Osteoblast (primary cell): ENCODE measurements around the gene BRAT1. TPM values are rescaled to one million over a fixed set of nuclear protein-coding genes. Genes with fewer than 3 reads are reported as not detected.

Experiments
- DNase-seq: peaks from one replicate; pipeline ENCODE4 v3.0.0; 2011; ENCODE audit warnings: low spot score, mixed read lengths; ENCODE audit not compliant: insufficient read length; ENCODE audit errors: missing footprints
- H2AFZ ChIP-seq: 2 replicates; pipeline ENCODE4 v1.6.0; 2011; ENCODE audit warnings: mild to moderate bottlenecking, low read length
- H3K27ac ChIP-seq: 2 replicates; pipeline ENCODE4 v1.5.1; 2011; ENCODE audit warnings: mild to moderate bottlenecking, low read depth, low read length, moderate library complexity
- H3K27me3 ChIP-seq: 2 replicates; pipeline ENCODE4 v1.6.0; 2012; ENCODE audit warnings: mild to moderate bottlenecking, control low read depth, inconsistent platforms, low read length, moderate library complexity; ENCODE audit not compliant: insufficient read depth
- H3K36me3 ChIP-seq: 2 replicates; pipeline ENCODE4 v1.5.1; 2011; ENCODE audit warnings: mild to moderate bottlenecking, low read length, control low read depth, moderate library complexity; ENCODE audit not compliant: insufficient read depth
- H3K4me1 ChIP-seq: 2 replicates; pipeline ENCODE4 v1.5.1; 2011; ENCODE audit warnings: mild to moderate bottlenecking, low read length, control low read depth, moderate library complexity; ENCODE audit not compliant: insufficient read depth
- H3K4me2 ChIP-seq: 2 replicates; pipeline ENCODE4 v1.6.0; 2011; ENCODE audit warnings: mild to moderate bottlenecking, low read length; ENCODE audit not compliant: insufficient read depth
- H3K4me3 ChIP-seq: fragments of 200-600 bp; sonication (generic); 3 replicates; pipeline ENCODE4 v1.5.1; 2012; ENCODE audit warnings: mild to moderate bottlenecking, low read length, inconsistent platforms; ENCODE audit not compliant: insufficient read depth
- H3K79me2 ChIP-seq: 2 replicates; pipeline ENCODE4 v1.6.0; 2012; ENCODE audit warnings: mild to moderate bottlenecking, low read length, control low read depth, inconsistent platforms; ENCODE audit not compliant: insufficient read depth
- H3K9me3 ChIP-seq: 2 replicates; pipeline ENCODE4 v1.5.1; 2011; ENCODE audit warnings: low read depth, low read length, control low read depth
- H4K20me1 ChIP-seq: 2 replicates; pipeline ENCODE4 v1.6.0; 2012; ENCODE audit warnings: mild to moderate bottlenecking, low read length, control low read depth; ENCODE audit not compliant: insufficient read depth
- CTCF ChIP-seq: IDR thresholded peaks from 2 replicates; pipeline ENCODE4 v1.5.1; 2011; ENCODE audit warnings: mild to moderate bottlenecking, low read depth, low read length, moderate library complexity; ENCODE audit errors: extremely low read depth
- total RNA-seq: library from RNA; depleted of rRNA; stranded (reverse); fragments of >200 nt; gene quantifications from 2 replicates; pipeline ENCODE4 v1.2.3, GENCODE V29; 2012

BRAT1 gene
- total RNA-seq, 1 donor: 28.2 TPM

GRCh38 chr7:2553831-2554581 is 1.3 kb downstream of the BRAT1 start:
- peaks cover 11% of the 10 kb centered on the region for H3K36me3 ChIP-seq
- H3K27ac ChIP-seq: no peak overlapping the region
- peaks cover 15% of the 10 kb centered on the region for H3K79me2 ChIP-seq
- peak overlapping the region; percentile 93 for H3K4me3 ChIP-seq
- no peak for TF ChIP-seq CTCF
- no peaks in the 10 kb centered on the region for H3K9me3 ChIP-seq
- H2AFZ ChIP-seq: no peak overlapping the region
- H3K4me2 ChIP-seq: peak overlapping the region; percentile 95
- H3K4me1 ChIP-seq: peaks cover 14% of the 10 kb centered on the region
- DNase-seq: peak; percentile 44
- no peaks in the 10 kb centered on the region for H3K27me3 ChIP-seq
- H4K20me1 ChIP-seq: peaks cover 8% of the 10 kb centered on the region

GRCh38 chr7:2553108-2553507 is 2.2 kb downstream of the BRAT1 start:
- H3K4me1 ChIP-seq: peaks cover 14% of the 10 kb centered on the region
- H3K9me3 ChIP-seq: no peaks in the 10 kb centered on the region
- no peak overlapping the region for H3K4me2 ChIP-seq
- no peak for TF ChIP-seq CTCF
- peaks cover 11% of the 10 kb centered on the region for H3K36me3 ChIP-seq
- no peaks in the 10 kb centered on the region for H3K27me3 ChIP-seq
- no peak for DNase-seq
- H3K27ac ChIP-seq: no peak overlapping the region
- peaks cover 8% of the 10 kb centered on the region for H4K20me1 ChIP-seq
- peaks cover 14% of the 10 kb centered on the region for H3K79me2 ChIP-seq
- H3K4me3 ChIP-seq: no peak overlapping the region
- H2AFZ ChIP-seq: no peak overlapping the region

- Histone ChIP-seq H4K20me1 (peaks cover 8% of the 10 kb centered on the region), H3K9me3 (no peaks in the 10 kb centered on the region), H3K4me1 (peaks cover 14% of the 10 kb centered on the region), H3K4me3 (no peak overlapping the region), H3K27me3 (no peaks in the 10 kb centered on the region), H2AFZ (no peak overlapping the region), H3K79me2 (peaks cover 14% of the 10 kb centered on the region), H3K4me2 (no peak overlapping the region), H3K36me3 (peaks cover 20% of the 10 kb centered on the region), H3K27ac (no peak overlapping the region)
- no peak for TF ChIP-seq CTCF
- DNase-seq: no peak
Observed at GRCh38 chr7:2551418-2551817, 3.9 kb downstream of the BRAT1 start.

GRCh38 chr7:2546776-2547586 is 8.3 kb downstream of the BRAT1 start:
- H2AFZ ChIP-seq: no peak overlapping the region
- H3K79me2 ChIP-seq: no peaks in the 10 kb centered on the region
- peaks cover 25% of the 10 kb centered on the region for H3K36me3 ChIP-seq
- no peaks in the 10 kb centered on the region for H3K4me1 ChIP-seq
- no peaks in the 10 kb centered on the region for H3K9me3 ChIP-seq
- H4K20me1 ChIP-seq: peaks cover 2% of the 10 kb centered on the region
- H3K27me3 ChIP-seq: no peaks in the 10 kb centered on the region
- H3K4me2 ChIP-seq: no peak overlapping the region
- DNase-seq: peak; percentile 64
- no peak overlapping the region for H3K4me3 ChIP-seq
- no peak for TF ChIP-seq CTCF
- no peak overlapping the region for H3K27ac ChIP-seq
